Muscle layer of colon (tissue), 2 donors: ENCODE measurements around the gene CPN1.
"Not testable (repeated sequence)": the region's sequence is repeated elsewhere in the genome, so short reads cannot be mapped to it uniquely, and the experiment has no call there.

Experiments used
- H3K27ac ChIP-seq: one replicate; pipeline ENCODE4 v1.7.0; 2013; ENCODE audit warnings: low read depth, mild to moderate bottlenecking, low read length, moderate library complexity
- H3K27me3 ChIP-seq, 2 donors: one replicate each; pipeline ENCODE4 v1.7.0; 2013; ENCODE audit warnings: low read length in 2 of 2, mild to moderate bottlenecking in 2 of 2; ENCODE audit not compliant: insufficient read depth in 2 of 2, control insufficient read depth in 1 of 2
- H3K36me3 ChIP-seq: one replicate; pipeline ENCODE4 v1.7.0; 2013; ENCODE audit warnings: mild to moderate bottlenecking, low read length; ENCODE audit not compliant: insufficient read depth
- H3K4me1 ChIP-seq: one replicate; pipeline ENCODE4 v1.7.0; 2013; ENCODE audit warnings: mild to moderate bottlenecking, low read length; ENCODE audit not compliant: insufficient read depth
- H3K4me3 ChIP-seq, 2 donors: one replicate each; pipeline ENCODE4 v1.7.0; 2013; ENCODE audit warnings: low read length in 2 of 2, low read depth in 1 of 2, mild to moderate bottlenecking in 1 of 2, moderate library complexity in 1 of 2
- H3K9ac ChIP-seq: one replicate; pipeline ENCODE4 v1.7.0; 2013; ENCODE audit warnings: low read length
- H3K9me3 ChIP-seq: one replicate; pipeline ENCODE4 v1.7.0; 2013; ENCODE audit warnings: mild to moderate bottlenecking, low read length
- donor health status: abdominal sarcoma.
- donor health status: Adenocarcinoma of cecum.

Gene CPN1

GRCh38 chr10:100109670-100110069 is 28.0 kb upstream of the CPN1 start:
- Histone ChIP-seq H3K27ac (no peak overlapping the region), H3K4me1 (no peaks in the 10 kb centered on the region), H3K27me3 (no peaks in the 10 kb centered on the region)

DNA sequence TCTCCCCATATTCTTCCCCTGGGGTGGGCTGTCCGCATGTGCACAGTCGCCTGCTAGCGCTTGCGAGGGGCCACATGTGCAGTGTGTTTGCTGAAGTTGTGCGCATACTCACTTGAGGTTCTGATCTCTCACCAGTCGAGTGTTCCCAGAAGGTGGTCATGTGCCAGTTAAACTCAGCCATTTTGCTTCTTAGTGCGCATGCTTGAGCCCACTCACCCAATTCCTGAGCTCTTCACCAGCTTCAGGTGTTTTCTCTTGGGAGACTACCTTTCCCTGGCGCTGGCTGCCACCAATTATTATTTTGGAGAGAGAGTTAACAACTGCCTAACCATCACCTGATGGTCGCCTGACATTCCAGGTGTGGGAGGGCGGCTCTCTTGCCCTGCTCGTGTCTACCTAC is 25.2 kb upstream of the CPN1 start:
- no peak overlapping the region for H3K4me3 ChIP-seq
- no peaks in the 10 kb centered on the region for H3K27me3 ChIP-seq
- no peak overlapping the region for H3K27ac ChIP-seq
- no peak overlapping the region for H3K9ac ChIP-seq
- no peaks in the 10 kb centered on the region for H3K9me3 ChIP-seq
- no peaks in the 10 kb centered on the region for H3K4me1 ChIP-seq
- no peaks in the 10 kb centered on the region for H3K36me3 ChIP-seq

More at GRCh38 chr10:100109670-100110069, 28.0 kb upstream of the CPN1 start:
- Histone ChIP-seq H3K9me3 (no peaks in the 10 kb centered on the region), H3K4me3 (no peak overlapping the region), H3K9ac (no peak overlapping the region), H3K36me3 (no peaks in the 10 kb centered on the region)

DNA sequence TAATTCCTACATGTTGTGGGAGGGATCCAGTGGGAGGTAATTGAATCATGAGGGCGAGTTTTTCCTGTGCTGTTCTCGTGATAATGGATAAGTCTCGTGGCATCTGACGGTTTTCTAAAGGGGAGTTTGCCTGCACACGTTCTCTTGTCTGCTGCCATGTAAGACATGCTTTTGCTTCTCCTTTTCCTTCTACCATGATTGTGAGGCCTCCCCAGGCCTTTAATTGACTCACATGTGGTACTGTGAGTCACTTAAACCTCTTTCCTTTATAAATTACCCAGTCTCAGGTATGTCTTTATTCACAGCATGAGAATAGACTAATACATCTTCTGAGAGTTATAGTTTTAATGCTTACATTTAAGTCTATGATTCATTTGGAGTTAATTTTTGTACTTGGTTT is 22.6 kb upstream of the CPN1 start:
- Histone ChIP-seq H3K27me3 (no peaks in the 10 kb centered on the region), H3K36me3 (no peaks in the 10 kb centered on the region), H3K27ac (no peak overlapping the region), H3K4me3 (no peak overlapping the region), H3K9ac (no peak overlapping the region), H3K4me1 (no peaks in the 10 kb centered on the region), H3K9me3 (no peaks in the 10 kb centered on the region)

DNA sequence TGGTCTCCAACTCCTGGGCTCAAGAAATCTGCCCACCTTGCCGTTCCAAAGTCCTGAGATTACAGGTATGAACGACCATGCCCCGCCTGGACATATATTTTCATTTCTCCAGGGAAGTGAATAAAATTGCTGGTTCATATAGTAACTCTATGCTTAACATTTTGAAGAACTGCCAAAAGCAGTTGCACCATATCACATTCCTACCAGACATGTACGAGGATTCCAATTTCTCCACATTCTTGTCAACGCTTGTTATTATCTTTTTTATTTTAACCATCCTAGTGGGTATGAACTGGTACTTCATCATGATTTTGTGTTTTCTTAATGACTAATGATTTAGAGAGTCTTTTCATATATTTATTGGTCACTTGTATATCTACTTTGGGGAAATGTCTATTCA is 21.9 kb upstream of the CPN1 start:
- Histone ChIP-seq H3K36me3 (no peaks in the 10 kb centered on the region), H3K27ac (no peak overlapping the region), H3K4me1 (no peaks in the 10 kb centered on the region), H3K9ac (no peak overlapping the region), H3K9me3 (no peaks in the 10 kb centered on the region), H3K4me3 (no peak overlapping the region), H3K27me3 (no peaks in the 10 kb centered on the region)

GRCh38 chr10:100101192-100102076 is 19.8 kb upstream of the CPN1 start:
- Histone ChIP-seq H3K4me3 (no peak overlapping the region), H3K27ac (no peak overlapping the region), H3K27me3 (no peaks in the 10 kb centered on the region), H3K4me1 (no peaks in the 10 kb centered on the region), H3K36me3 (no peaks in the 10 kb centered on the region), H3K9me3 (no peaks in the 10 kb centered on the region), H3K9ac (no peak overlapping the region)

- H3K9me3 ChIP-seq: no peaks in the 10 kb centered on the region
- H3K9ac ChIP-seq: no peak overlapping the region
- no peak overlapping the region for H3K4me3 ChIP-seq
- no peaks in the 10 kb centered on the region for H3K27me3 ChIP-seq
- no peaks in the 10 kb centered on the region for H3K36me3 ChIP-seq
- H3K4me1 ChIP-seq: no peaks in the 10 kb centered on the region
- no peak overlapping the region for H3K27ac ChIP-seq
Observed at GRCh38 chr10:100100651-100101184, 19.0 kb upstream of the CPN1 start.

DNA sequence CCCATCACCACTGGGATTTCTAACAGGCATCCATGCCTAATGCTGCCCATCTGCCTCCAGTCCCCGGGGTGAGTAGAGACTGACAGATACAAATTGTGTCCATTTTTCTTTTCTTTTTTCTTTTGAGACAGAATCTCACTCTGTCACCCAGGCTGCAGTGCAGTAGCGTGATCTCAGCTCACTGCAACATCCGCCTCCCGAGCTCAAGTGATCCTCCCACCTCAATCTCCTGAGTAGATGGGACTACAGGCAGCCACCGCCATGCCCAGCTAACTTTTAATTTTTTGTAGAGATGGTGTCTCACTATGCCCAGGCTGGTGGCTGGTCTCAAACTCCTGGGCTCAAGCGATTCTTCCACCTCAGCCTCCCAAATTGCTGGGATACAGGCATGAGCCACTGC is 7.6 kb upstream of the CPN1 start:
- H3K4me3 ChIP-seq: no peak overlapping the region
- H3K4me1 ChIP-seq: no peaks in the 10 kb centered on the region
- no peaks in the 10 kb centered on the region for H3K9me3 ChIP-seq
- no peaks in the 10 kb centered on the region for H3K36me3 ChIP-seq
- H3K27ac ChIP-seq: no peak overlapping the region
- H3K9ac ChIP-seq: no peak overlapping the region
- H3K27me3 ChIP-seq: no peaks in the 10 kb centered on the region

DNA sequence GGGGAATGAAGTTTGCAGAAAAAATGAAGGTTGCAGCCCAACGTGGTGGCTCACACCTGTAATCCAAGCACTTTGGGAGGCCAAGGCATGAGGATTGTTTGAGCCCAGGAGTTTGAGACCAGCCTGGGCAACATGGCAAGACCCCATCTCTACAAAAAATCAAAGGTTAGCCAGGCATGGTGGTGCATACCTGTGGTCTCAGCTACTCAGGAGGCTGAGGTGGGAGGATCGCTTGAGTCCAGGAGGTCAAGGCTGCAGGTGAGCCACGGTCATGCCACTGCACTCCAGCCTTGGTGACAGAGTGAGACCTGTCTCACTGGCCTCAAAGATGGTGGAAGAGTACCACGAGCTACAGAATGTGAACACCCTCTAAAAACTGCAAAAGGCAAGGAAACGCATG is 5.0 kb upstream of the CPN1 start:
- not testable (repeated sequence) for H3K4me1 ChIP-seq, H3K27me3 ChIP-seq, H3K4me3 ChIP-seq, H3K27ac ChIP-seq, H3K9ac ChIP-seq, H3K36me3 ChIP-seq, H3K9me3 ChIP-seq

DNA sequence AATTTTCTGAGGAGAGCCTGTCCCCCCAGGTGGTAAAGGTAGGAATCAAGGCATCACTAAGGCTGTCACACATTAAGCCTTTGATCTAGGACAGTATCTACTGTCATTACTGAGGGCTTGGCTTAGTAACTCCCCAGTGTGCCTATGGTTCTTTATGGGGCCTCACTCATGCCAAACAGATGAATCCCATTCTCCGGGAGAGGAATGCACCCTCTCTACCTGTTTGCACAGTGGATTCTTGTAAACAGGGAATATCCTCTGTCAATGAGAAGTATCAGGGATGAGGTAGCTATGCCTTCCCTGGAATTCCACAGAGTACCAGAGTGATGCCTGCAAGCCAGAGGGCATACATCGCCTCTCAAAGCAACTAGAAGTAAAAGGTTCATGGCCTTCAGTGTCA is 3.9 kb upstream of the CPN1 start:
- H3K4me1 ChIP-seq: no peaks in the 10 kb centered on the region
- H3K27me3 ChIP-seq: no peaks in the 10 kb centered on the region
- no peak overlapping the region for H3K4me3 ChIP-seq
- no peaks in the 10 kb centered on the region for H3K9me3 ChIP-seq
- H3K9ac ChIP-seq: no peak overlapping the region
- H3K27ac ChIP-seq: no peak overlapping the region
- no peaks in the 10 kb centered on the region for H3K36me3 ChIP-seq

- no peak overlapping the region for H3K27ac ChIP-seq
- H3K9ac ChIP-seq: no peak overlapping the region
- no peaks in the 10 kb centered on the region for H3K36me3 ChIP-seq
- no peak overlapping the region for H3K4me3 ChIP-seq
- no peaks in the 10 kb centered on the region for H3K27me3 ChIP-seq
- no peaks in the 10 kb centered on the region for H3K4me1 ChIP-seq
- H3K9me3 ChIP-seq: no peaks in the 10 kb centered on the region
Observed at GRCh38 chr10:100083623-100084022, 2.0 kb upstream of the CPN1 start.

DNA sequence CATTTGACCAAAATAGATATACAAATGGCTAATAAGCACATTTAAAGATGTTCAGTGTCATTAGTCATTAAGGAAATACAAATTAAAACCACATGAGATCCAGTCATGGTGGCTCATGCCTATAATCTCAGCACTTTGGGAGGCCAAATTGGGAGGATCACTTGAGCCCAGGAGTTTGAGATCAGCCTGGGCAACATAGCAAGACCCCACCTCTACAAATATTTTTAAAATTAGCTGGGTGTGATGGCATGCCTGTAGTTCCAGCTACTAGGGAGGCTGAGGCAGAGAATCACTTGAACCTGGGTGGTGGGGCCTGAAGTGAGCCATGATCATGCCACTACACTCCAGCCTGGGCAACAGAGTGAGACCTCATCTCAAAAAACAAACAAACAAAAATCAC is 607 bp upstream of the CPN1 start:
- H3K9ac ChIP-seq, H3K36me3 ChIP-seq, H3K4me1 ChIP-seq, H3K27me3 ChIP-seq, H3K4me3 ChIP-seq, H3K27ac ChIP-seq, H3K9me3 ChIP-seq: not testable (repeated sequence)

- H3K36me3 ChIP-seq: no peaks in the 10 kb centered on the region
- H3K9ac ChIP-seq: no peak overlapping the region
- no peaks in the 10 kb centered on the region for H3K4me1 ChIP-seq
Observed at GRCh38 chr10:100076750-100077149, 4.9 kb downstream of the CPN1 start.

More at GRCh38 chr10:100076750-100077149, 4.9 kb downstream of the CPN1 start:
- Histone ChIP-seq H3K9me3 (no peaks in the 10 kb centered on the region), H3K4me3 (no peak overlapping the region), H3K27me3 (no peaks in the 10 kb centered on the region), H3K27ac (no peak overlapping the region)
